ENCODE results near the gene ANO10.
"Not testable (repeated sequence)": the region's sequence is repeated elsewhere in the genome, so short reads cannot be mapped to it uniquely, and the experiment has no call there.

The ANO10 gene, protein sequence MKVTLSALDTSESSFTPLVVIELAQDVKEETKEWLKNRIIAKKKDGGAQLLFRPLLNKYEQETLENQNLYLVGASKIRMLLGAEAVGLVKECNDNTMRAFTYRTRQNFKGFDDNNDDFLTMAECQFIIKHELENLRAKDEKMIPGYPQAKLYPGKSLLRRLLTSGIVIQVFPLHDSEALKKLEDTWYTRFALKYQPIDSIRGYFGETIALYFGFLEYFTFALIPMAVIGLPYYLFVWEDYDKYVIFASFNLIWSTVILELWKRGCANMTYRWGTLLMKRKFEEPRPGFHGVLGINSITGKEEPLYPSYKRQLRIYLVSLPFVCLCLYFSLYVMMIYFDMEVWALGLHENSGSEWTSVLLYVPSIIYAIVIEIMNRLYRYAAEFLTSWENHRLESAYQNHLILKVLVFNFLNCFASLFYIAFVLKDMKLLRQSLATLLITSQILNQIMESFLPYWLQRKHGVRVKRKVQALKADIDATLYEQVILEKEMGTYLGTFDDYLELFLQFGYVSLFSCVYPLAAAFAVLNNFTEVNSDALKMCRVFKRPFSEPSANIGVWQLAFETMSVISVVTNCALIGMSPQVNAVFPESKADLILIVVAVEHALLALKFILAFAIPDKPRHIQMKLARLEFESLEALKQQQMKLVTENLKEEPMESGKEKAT

GRCh38 chr3:43621656-43622432 is at the start of gene ANO10:
Gene ANO10 (minus strand): TSS chr3:43622011. CDS start chr3:43605852, 16,159 bp downstream.
- peak; percentile 99 for DNase-seq (ENCODE audit: low spot score)

DNA sequence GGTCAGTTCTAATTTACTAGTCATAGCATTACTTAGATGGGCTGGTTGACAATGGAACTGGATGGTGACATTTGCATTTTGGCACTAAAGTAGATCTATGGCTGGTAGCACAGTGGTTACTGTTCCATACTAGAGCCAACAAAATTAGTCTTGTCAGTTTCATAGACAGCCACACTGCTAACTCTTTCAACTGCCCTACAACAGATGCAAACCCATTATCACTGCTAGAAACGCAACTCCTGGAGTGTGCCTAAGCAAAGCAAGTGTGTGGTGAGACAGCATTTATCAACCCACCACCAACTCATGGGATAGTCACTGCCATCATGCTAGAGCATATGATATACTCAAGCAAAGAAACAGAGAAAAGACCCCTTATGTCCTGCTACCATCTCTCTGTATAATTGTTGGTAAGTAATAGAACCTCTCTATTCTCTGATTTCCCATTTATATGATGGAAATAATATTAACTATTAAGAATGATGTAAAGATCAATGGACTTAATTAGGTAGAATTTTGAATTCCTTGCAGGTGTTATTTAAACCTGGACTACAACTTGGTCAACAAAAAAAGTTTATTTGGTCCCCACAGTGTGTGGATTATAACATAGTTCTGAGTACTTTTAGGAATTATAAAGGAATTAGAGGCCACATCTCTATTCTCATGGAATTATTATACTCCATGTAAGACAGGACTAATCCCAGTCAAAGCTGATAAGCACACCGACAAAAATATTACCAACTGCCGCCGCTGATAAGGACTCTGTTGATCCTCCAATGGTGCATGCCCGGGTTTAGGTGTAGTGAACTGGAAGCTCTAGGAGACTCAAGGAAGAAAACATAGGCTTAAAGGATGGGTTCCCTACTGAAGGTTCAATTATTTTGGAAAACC is 49.1 kb upstream of the ANO10 start:
- no peak for DNase-seq (ENCODE audit: low spot score)

GRCh38 chr3:43665011-43665410 is 43.2 kb upstream of the ANO10 start:
- DNase-seq (ENCODE audit: low spot score) = not testable (repeated sequence)

DNA sequence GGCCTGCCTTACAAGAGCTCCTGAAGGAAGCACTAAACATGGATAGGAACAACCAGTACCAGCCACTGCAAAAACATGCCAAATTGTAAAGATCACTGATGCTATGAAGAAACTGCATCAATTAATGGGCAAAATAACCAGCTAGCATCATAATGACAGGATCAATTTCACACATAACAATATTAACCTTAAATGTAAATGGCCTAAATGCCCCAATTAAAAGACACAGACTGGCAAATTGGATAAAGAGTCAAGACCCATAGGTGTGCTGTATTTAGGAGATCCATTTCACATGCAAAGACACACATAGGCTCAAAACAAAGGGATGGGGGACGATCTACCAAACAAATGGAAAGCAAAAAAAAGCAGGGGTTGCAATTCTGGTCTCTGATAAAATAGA is 39.6 kb upstream of the ANO10 start:
- not testable (repeated sequence) for DNase-seq (ENCODE audit: low spot score)

- DNase-seq (ENCODE audit: low spot score) = no peak
Measured at GRCh38 chr3:43659250-43659880, 37.6 kb upstream of the ANO10 start.

- DNase-seq (ENCODE audit: low spot score) = not testable (repeated sequence)
Measured at GRCh38 chr3:43656390-43656789, 34.6 kb upstream of the ANO10 start.

- no peak for DNase-seq (ENCODE audit: low spot score)
Measured at GRCh38 chr3:43650345-43650744, 28.5 kb upstream of the ANO10 start.

DNA sequence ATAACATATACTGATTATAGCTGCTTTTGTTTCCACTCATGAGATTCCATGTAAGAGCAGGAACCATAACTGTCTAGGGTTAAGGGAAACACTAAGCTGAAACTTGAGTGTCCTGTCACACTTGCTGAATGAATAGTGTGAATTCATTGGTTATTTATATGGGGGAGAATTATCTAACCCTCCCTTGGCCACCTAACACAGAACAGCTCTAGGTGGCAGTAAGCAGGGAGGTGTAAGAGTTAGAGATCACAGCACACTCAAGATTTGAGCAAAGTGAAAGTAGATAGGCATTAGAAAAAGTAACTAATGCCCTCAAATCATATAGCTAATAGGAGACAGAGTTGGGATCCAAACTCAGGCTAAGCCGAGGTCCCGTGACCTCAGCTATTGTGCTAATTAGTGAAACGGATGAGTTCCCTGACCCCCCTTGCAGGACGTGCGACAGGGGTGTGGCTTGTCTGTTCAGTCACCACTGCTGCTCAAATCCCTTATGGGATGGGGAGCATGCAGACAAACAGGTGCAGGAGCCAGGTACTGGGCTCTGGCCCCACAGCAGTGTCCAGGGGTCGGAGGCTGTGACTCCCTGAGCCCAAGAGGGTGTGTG is 27.7 kb upstream of the ANO10 start:
- no peak for DNase-seq (ENCODE audit: low spot score)

- no peak for DNase-seq (ENCODE audit: low spot score)
Measured at GRCh38 chr3:43648957-43649356, 27.1 kb upstream of the ANO10 start.

- no peak for DNase-seq (ENCODE audit: low spot score)
Measured at GRCh38 chr3:43647331-43648166, 25.7 kb upstream of the ANO10 start.

GRCh38 chr3:43644443-43644842 is 22.6 kb upstream of the ANO10 start:
- no peak for DNase-seq (ENCODE audit: low spot score)

DNA sequence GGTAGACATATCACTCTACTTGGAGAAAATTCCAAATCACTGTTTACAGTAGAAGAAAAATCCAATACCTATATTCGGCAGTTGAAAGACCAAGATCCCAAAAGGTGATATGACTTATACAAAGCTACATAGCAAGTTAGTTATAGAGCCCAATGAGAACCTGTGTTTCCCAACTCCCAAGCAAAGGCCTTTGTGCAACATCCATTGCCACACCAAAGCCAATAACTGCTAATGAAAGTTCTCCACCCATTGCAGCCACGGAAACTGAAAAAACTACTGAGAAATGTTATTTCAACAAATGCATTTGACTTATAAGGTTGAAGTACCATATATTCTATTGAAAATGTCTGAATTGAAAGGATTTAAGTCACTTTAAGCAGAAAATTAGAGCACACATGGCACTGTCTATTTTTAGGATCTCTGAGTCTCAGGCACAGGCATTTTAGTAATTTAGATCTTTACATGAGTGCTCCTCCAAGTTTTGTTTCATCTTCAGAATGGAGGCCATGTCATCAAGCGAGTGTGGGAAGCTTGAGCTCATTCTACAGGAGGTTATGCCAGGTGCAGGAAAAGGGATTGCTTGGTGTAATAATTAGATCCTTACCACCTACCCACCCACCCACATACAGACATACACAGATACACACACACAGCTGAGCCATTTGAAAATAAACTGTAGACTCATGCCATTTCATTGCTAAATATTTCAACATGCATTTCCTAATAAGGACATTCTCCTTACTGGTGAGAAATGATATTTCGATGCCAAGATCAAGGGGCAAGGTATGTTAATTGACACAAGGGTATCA is 19.7 kb upstream of the ANO10 start:
- DNase-seq (ENCODE audit: low spot score) = peak; percentile 23

- no peak for DNase-seq (ENCODE audit: low spot score)
Measured at GRCh38 chr3:43640681-43641080, 18.9 kb upstream of the ANO10 start.

DNA sequence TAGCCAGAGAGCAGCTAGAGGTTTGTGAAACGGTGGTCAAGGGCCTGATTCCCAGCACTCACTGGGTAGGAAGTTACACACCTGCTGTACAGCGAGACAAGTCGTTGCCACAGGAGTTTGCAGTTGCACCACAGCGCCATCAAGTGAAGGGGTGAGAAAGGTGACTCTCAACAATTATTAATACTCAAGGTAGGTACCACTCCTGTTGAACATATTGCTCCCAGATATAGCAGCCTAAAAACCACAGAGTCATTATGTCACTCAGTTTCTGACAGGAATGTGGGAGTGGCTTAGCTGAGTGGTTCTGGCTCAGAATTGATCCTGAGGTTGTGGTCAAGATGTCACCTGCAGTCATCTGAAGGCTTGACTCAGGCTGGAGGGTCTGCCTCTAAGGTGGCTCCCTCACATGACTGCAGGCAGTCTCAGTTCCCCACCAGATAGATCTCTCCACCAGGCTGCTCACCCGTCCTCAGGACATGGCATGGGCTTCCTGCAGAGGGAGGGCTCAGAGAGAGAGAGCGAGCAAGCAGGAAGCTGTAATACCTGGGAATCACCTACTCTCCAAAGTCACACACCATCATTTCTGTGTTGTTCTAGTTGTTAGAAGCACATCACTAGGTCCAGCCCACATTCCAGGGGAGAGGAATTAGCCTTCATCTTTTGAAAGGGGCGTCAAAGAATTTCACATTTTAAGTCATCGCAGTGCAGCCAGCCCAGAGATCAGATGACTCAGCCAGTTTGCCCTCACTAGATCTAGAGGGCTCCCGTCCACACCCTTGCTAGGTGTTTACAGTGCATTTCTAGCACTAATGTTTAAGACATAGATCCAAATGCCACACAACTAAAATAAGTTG is 17.0 kb upstream of the ANO10 start:
- DNase-seq (ENCODE audit: low spot score) = peak; percentile 23

- DNase-seq (ENCODE audit: low spot score) = no peak
Measured at GRCh38 chr3:43637702-43638101, 15.9 kb upstream of the ANO10 start.

- DNase-seq (ENCODE audit: low spot score) = no peak
Measured at GRCh38 chr3:43632986-43633385, 11.2 kb upstream of the ANO10 start.

DNA sequence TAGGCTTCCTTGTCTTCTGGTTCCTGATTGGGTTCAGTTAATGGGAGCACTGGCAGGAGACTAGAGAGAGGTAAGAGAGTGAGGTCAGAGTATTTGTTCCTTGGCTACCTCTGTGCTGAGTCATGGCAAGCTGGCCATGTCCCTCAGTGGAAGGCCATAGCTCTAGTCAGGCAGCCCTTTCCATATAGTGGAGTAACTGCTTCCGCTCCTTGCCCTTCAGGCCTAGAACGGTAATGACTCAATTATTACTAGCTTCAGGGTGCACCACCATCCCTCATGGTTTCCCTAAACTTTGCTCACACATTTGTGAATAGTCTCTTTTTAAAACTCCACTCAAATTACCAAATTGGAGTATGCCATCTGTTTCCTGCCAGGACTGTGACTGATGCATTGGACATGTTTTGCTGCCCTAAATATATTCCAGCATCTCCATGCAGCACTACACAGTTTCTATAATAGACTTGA is 10.5 kb upstream of the ANO10 start:
- peak; percentile 58 for DNase-seq (ENCODE audit: low spot score)

DNA sequence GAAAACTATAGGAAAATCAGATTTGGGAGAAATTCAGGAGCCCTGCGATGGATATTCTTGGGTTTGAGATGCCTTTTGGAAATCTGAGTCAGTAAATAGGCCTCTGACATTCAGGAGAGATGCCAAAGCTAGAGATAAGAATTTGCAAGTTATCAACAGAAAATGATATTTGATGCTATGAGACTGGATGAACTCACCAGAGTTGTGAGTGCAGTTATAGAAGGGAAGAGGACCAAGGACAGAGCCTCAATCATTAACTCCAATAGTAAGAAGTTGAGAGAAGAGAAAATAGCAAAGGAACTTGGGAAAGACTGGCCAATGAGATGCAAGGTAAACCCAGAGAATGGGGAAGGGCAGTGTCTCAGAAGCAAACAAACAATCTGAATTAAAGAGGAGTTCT is 7.9 kb upstream of the ANO10 start:
- DNase-seq (ENCODE audit: low spot score) = no peak

All from AG20443 (cell line).